H1 (cell line): ENCODE data around the gene RPL12. TPM values are rescaled to one million over a fixed set of nuclear protein-coding genes. Genes with fewer than 3 reads are reported as not detected.

Experiments used
- CTCF ChIA-PET: fragments of 300-600 bp; sonication (Branson Sonifier 250); formaldehyde crosslinking; loops from one replicate; lab custom pipeline; 2021; ENCODE audit not compliant: partially characterized antibody; lab: Charles Lee
- POLR2A ChIA-PET: fragments of 300-600 bp; sonication (Branson Sonifier 250); formaldehyde crosslinking; loops from one replicate; lab custom pipeline; 2021; ENCODE audit warnings: inconsistent platforms; ENCODE audit not compliant: partially characterized antibody; lab: Charles Lee
- DNase-seq, 2 experiments: peaks; one replicate each; pipeline versions ENCODE4 v3.0.0 to v3.0.0-alpha.2; 2010 to 2022; ENCODE audit warnings: low spot score in 2 of 2, low read depth in 1 of 2, mixed read lengths in 1 of 2
- FAIRE-seq: peaks from 2 replicates; lab custom pipeline; 2011; peaks lifted over from hg19 to GRCh38; lab: Jason Lieb, UNC
- H2AFZ ChIP-seq: 2 replicates; pipeline ENCODE4 v1.8.1; 2012; ENCODE audit warnings: low read length, inconsistent platforms
- H2AK5ac ChIP-seq: 2 replicates; pipeline ENCODE4 v1.6.1; 2013; ENCODE audit warnings: low read depth, low read length
- H2BK120ac ChIP-seq: replicated peaks from 2 replicates; pipeline ENCODE3; 2013; ENCODE audit warnings: low read depth, low read length, inconsistent platforms
- H2BK12ac ChIP-seq: 2 replicates; pipeline ENCODE4 v1.6.1; 2013; ENCODE audit warnings: low read depth, low read length
- H2BK15ac ChIP-seq: 2 replicates; pipeline ENCODE4 v1.6.1; 2013; ENCODE audit warnings: low read length
- H2BK20ac ChIP-seq: 2 replicates; pipeline ENCODE4 v1.6.1; 2013; ENCODE audit warnings: low read length
- H2BK5ac ChIP-seq: 2 replicates; pipeline ENCODE4 v1.6.1; 2013; ENCODE audit warnings: low read depth, low read length
- H3K14ac ChIP-seq: 2 replicates; pipeline ENCODE4 v1.6.1; 2013; ENCODE audit warnings: inconsistent platforms; ENCODE audit not compliant: insufficient read length
- H3K18ac ChIP-seq: 2 replicates; pipeline ENCODE4 v1.6.1; 2013; ENCODE audit warnings: low read length; ENCODE audit errors: extremely low read depth
- H3K23ac ChIP-seq: 2 replicates; pipeline ENCODE4 v1.6.1; 2013; ENCODE audit warnings: inconsistent platforms; ENCODE audit not compliant: insufficient read length
- H3K23me2 ChIP-seq: 2 replicates; pipeline ENCODE4 v1.6.1; 2013; ENCODE audit warnings: low read depth, low read length
- H3K27ac ChIP-seq: 2 replicates; pipeline ENCODE4 v1.6.1; 2011; ENCODE audit warnings: low read depth, low read length, inconsistent platforms
- H3K27me3 ChIP-seq, 4 experiments: replicated peaks in 1 of 4; 1 replicate in 1 of 4; 2 replicates in 3 of 4; pipeline versions ENCODE4 v1.6.1 to v1.8.1; 2011 to 2013; ENCODE audit warnings: low read length in 3 of 4, mild to moderate bottlenecking in 3 of 4, inconsistent platforms in 2 of 4, mixed read lengths in 2 of 4, moderate library complexity in 1 of 4; ENCODE audit not compliant: control insufficient read depth in 3 of 4, insufficient read depth in 3 of 4; ENCODE audit errors: extremely low read depth in 1 of 4
- H3K36me3 ChIP-seq, 4 experiments: 2 replicates each; pipeline versions ENCODE4 v1.6.1 to v1.8.1; 2011 to 2013; ENCODE audit warnings: mild to moderate bottlenecking in 4 of 4, low read length in 3 of 4, moderate library complexity in 2 of 4, control low read depth in 1 of 4, inconsistent platforms in 1 of 4; ENCODE audit not compliant: insufficient read depth in 4 of 4, control insufficient read depth in 2 of 4
- H3K4ac ChIP-seq: replicated peaks from 2 replicates; pipeline ENCODE3; 2013; ENCODE audit warnings: low read length, low read depth, mixed read lengths, inconsistent platforms; ENCODE audit not compliant: insufficient read length
- H3K4me1 ChIP-seq, 4 experiments: replicated peaks in 1 of 4; 1 replicate in 1 of 4; 2 replicates in 3 of 4; pipeline versions ENCODE4 v1.6.1 to v1.8.1; 2011 to 2013; ENCODE audit warnings: low read length in 3 of 4, inconsistent platforms in 2 of 4, mixed read lengths in 1 of 4; ENCODE audit not compliant: insufficient read depth in 4 of 4, control insufficient read depth in 3 of 4
- H3K4me2 ChIP-seq, 2 experiments: 2 replicates each; pipeline versions ENCODE4 v1.6.1 to v1.8.1; 2011 to 2013; ENCODE audit warnings: low read depth in 2 of 2, low read length in 2 of 2, control low read depth in 1 of 2, inconsistent platforms in 1 of 2, mild to moderate bottlenecking in 1 of 2; ENCODE audit not compliant: insufficient read depth in 1 of 2
- H3K4me3 ChIP-seq, 4 experiments: fragments of 200-600, 300-600 bp in 1 of 4; sonication (generic), shearing (Covaris generic), sonication (Bioruptor Twin) in 1 of 4; 2 replicates each; pipeline versions ENCODE4 v1.5.1 to v1.8.1; 2011 to 2016; ENCODE audit warnings: low read length in 4 of 4, low read depth in 3 of 4, control low read depth in 2 of 4, inconsistent platforms in 2 of 4, mild to moderate bottlenecking in 2 of 4, mixed read lengths in 1 of 4, moderate library complexity in 1 of 4; ENCODE audit not compliant: insufficient read depth in 2 of 4; ENCODE audit errors: extremely low read depth in 1 of 4
- H3K56ac ChIP-seq: replicated peaks from 2 replicates; pipeline ENCODE3; 2013; ENCODE audit warnings: low read depth, mild to moderate bottlenecking, mixed read lengths, low read length, inconsistent platforms; ENCODE audit not compliant: insufficient read length
- H3K79me1 ChIP-seq: 2 replicates; pipeline ENCODE4 v1.6.1; 2013; ENCODE audit warnings: low read depth, low read length, control low read depth
- H3K79me2 ChIP-seq, 2 experiments: 2 replicates each; pipeline versions ENCODE4 v1.6.1 to v1.8.1; 2012 to 2013; ENCODE audit warnings: low read length in 2 of 2, mild to moderate bottlenecking in 2 of 2, inconsistent platforms in 1 of 2; ENCODE audit not compliant: insufficient read depth in 2 of 2, control insufficient read depth in 1 of 2
- H3K9ac ChIP-seq, 4 experiments: replicated peaks in 1 of 4; 1 replicate in 1 of 4; 2 replicates in 3 of 4; pipeline versions ENCODE4 v1.6.1 to v1.8.1; 2011 to 2013; ENCODE audit warnings: low read depth in 3 of 4, low read length in 3 of 4, control low read depth in 2 of 4, mild to moderate bottlenecking in 2 of 4, moderate library complexity in 2 of 4, inconsistent platforms in 1 of 4; ENCODE audit errors: extremely low read depth in 1 of 4
- H3K9me3 ChIP-seq, 2 experiments: 2 replicates each; pipeline versions ENCODE4 v1.6.1 to v1.8.1; 2012 to 2013; ENCODE audit warnings: mild to moderate bottlenecking in 2 of 2, moderate library complexity in 2 of 2, control low read depth in 1 of 2, inconsistent platforms in 1 of 2, low read depth in 1 of 2, low read length in 1 of 2, mixed read lengths in 1 of 2; ENCODE audit not compliant: insufficient read depth in 2 of 2
- H4K20me1 ChIP-seq, 2 experiments: replicated peaks in 1 of 2; 2 replicates each; pipeline versions ENCODE3 to v1.8.1; 2011 to 2013; ENCODE audit warnings: inconsistent platforms in 2 of 2, low read length in 2 of 2, mild to moderate bottlenecking in 1 of 2; ENCODE audit not compliant: insufficient read depth in 2 of 2, control insufficient read depth in 1 of 2
- H4K5ac ChIP-seq: 2 replicates; pipeline ENCODE4 v1.6.1; 2013; ENCODE audit warnings: low read length, low read depth, mixed read lengths, inconsistent platforms; ENCODE audit not compliant: insufficient read length
- H4K8ac ChIP-seq: 2 replicates; pipeline ENCODE4 v1.8.0; 2013; ENCODE audit warnings: mild to moderate bottlenecking, moderate library complexity, low read length, inconsistent platforms; ENCODE audit not compliant: insufficient read depth; ENCODE audit errors: extremely low read depth
- H4K91ac ChIP-seq: replicated peaks from 2 replicates; pipeline ENCODE3; 2013; ENCODE audit warnings: low read length, mixed read lengths, inconsistent platforms; ENCODE audit not compliant: insufficient read length
- SAP30 ChIP-seq: fragments of 300-600 bp; sonication (generic); IDR thresholded peaks from 2 replicates; pipeline ENCODE4 v1.7.1; 2012; ENCODE audit warnings: low read length, moderate library complexity, mild to moderate bottlenecking, inconsistent platforms; ENCODE audit not compliant: insufficient read depth, insufficient replicate concordance
- WGBS, 2 experiments: shearing (Covaris generic) in 1 of 2; methylation state at CpG; one replicate each; pipeline versions ENCODE4 v1.1.6 to v1.1.7; 2013 to 2015; ENCODE audit warnings: low lambda C conversion rate in 2 of 2, mixed read lengths in 2 of 2, inconsistent platforms in 1 of 2, low coverage in 1 of 2, missing lambda C conversion rate in 1 of 2; ENCODE audit not compliant: insufficient replicate concordance in 2 of 2, insufficient coverage in 1 of 2, insufficient read length in 1 of 2; ENCODE audit errors: extremely low coverage in 1 of 2, missing lambda C conversion rate in 1 of 2; 5-methylcytosine and 5-hydroxymethylcytosine counted together
- polyA plus RNA-seq, 7 experiments: library from polyadenylated mRNA; depleted of rRNA in 3 of 7; stranded (reverse) in 5 of 7; unstranded in 2 of 7; fragments of >200 nt in 5 of 7; fragments of 200-250 nt in 2 of 7; gene quantifications; 1 replicate in 5 of 7; 2 replicates in 1 of 7; 4 replicates in 1 of 7; pipeline versions ENCODE4 v1.2.1 to v1.2.3, GENCODE V29; 2011 to 2013; ENCODE audit warnings: missing spikeins in 2 of 7, mixed read lengths in 2 of 7
- total RNA-seq: library from RNA; stranded (reverse); fragmentation: NEBNext Ultra II Directional; extraction: Animal tissue kit (Norgen Biotek cat#: 25700); gene quantifications from 2 replicates; pipeline ENCODE4 v1.2.1, GENCODE V29; 2021
- TF ChIP-seq, protein P1 (sequence below): IDR thresholded peaks from 2 replicates; pipeline ENCODE4 v1.6.1; 2011; ENCODE audit warnings: low read depth, mild to moderate bottlenecking, low read length; ENCODE audit not compliant: insufficient read depth

Gene RPL12
- total and polyA plus RNA-seq, 2 of the 8 experiments (the other 6 are each of a cell fraction or from before 2014, with no cell fraction given): 1,993 to 4,892 TPM

DNA sequence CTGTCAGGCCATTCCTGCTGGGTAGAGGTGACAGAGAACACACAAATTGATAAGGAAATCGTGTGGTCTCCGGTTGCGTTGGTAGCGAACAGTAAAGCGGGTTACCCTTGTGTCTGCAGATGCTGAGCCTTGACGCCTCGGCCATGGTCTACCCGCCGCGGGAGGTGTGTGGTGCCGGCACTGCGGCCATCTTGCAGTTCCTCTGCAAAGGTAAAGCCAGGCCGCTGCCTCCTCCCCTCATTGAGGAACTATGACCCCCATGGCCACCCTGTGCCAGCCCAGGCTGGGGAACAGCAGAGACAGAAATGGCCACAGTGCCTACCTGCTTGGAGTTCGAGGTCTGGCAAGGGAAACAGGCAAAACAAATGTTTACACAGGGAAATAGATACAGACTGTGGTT, 16.4 kb upstream of the RPL12 start:
- H3K9ac ChIP-seq: no peak overlapping the region
- FAIRE-seq: no peak
- TF ChIP-seq, protein P1, sequence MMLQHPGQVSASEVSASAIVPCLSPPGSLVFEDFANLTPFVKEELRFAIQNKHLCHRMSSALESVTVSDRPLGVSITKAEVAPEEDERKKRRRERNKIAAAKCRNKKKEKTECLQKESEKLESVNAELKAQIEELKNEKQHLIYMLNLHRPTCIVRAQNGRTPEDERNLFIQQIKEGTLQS: no peak
- no peak for TF ChIP-seq SAP30

More for the DNA sequence above, 16.4 kb upstream of the RPL12 start:
- Histone ChIP-seq H3K4me1 (peaks cover 0 to 3% (median 0%) of the 10 kb centered on the region in 4 experiments; a peak in 1 of 7 replicates), H3K79me2 (no peaks in the 10 kb centered on the region), H4K91ac (no peak overlapping the region), H2BK12ac (no peak overlapping the region), H2AFZ (no peak overlapping the region), H3K27ac (no peak overlapping the region), H3K56ac (no peak overlapping the region), H3K4me2 (no peak overlapping the region), H3K36me3 (peaks cover 0 to 8% (median 1%) of the 10 kb centered on the region in 4 experiments; a peak in 5 of 8 replicates), H3K4me3 (no peak overlapping the region), H2BK5ac (no peak overlapping the region), H3K79me1 (no peaks in the 10 kb centered on the region), H3K23ac (no peak overlapping the region), H2AK5ac (no peak overlapping the region), H4K8ac (no peak overlapping the region), H3K9me3 (no peaks in the 10 kb centered on the region), H4K5ac (no peak overlapping the region), H2BK15ac (no peak overlapping the region), H3K18ac (no peak overlapping the region), H3K27me3 (no peaks in the 10 kb centered on the region; a peak in 1 of 7 replicates), H3K23me2 (no peaks in the 10 kb centered on the region), H2BK120ac (no peak overlapping the region), H2BK20ac (no peak overlapping the region), H3K14ac (no peak overlapping the region), H3K4ac (no peak overlapping the region), H4K20me1 (peaks cover 2 to 5% of the 10 kb centered on the region in 2 experiments)
- WGBS, 2 experiments: 93% methylated on average over 14 of the region's 14 CpGs; no CpG with 5 or more reads in 1 of the 2 experiments
- ChIA-PET CTCF (interaction anchor here (0.6 to 3.5 kb wide), 4 partner anchors 12 to 257 kb away, joined by 3 to 10 read pairs (median 4); no protein-coding TSS in a partner anchor), POLR2A (interaction anchor here (0.9 to 1.9 kb wide), 5 partner anchors 8 to 23 kb away, joined by 3 to 9 read pairs (median 4); partner anchors contain the start of genes LRSAM1 and RPL12)
- no peak for DNase-seq
